ENCODE measurements around the gene KLF7. TPM values are rescaled to one million over a fixed set of nuclear protein-coding genes. Genes with fewer than 3 reads are reported as not detected.

The KLF7 gene
- total RNA-seq, 1 experiment from 2014 or later: 32.2 TPM

GRCh38 chr2:207205173-207205957 lies 39.6 kb upstream of the KLF7 start:
- Histone ChIP-seq H4K8ac (replicated peaks; ENCODE audit: insufficient read length, low read depth, low read length) (no peak overlapping the region), H2BK120ac (ENCODE audit: low read depth, low read length, poor library complexity, severe bottlenecking) (no peak overlapping the region), H2BK20ac (ENCODE audit: low read depth, low read length, poor library complexity, severe bottlenecking) (no peak overlapping the region), H2AFZ (ENCODE audit: low read length) (no peak overlapping the region), H2BK15ac (ENCODE audit: low read depth, low read length) (no peak overlapping the region), H3K14ac (ENCODE audit: insufficient read depth, low read length) (no peak overlapping the region), H3K4ac (ENCODE audit: low read depth, low read length) (no peak overlapping the region), H3K23ac (ENCODE audit: insufficient read length, low read depth, low read length) (no peak overlapping the region), H4K20me1 (ENCODE audit: control insufficient read depth, insufficient read depth, insufficient read length) (no peaks in the 10 kb centered on the region), H3K18ac (ENCODE audit: insufficient read length, low read depth, low read length) (no peak overlapping the region), H3K9me3 (ENCODE audit: control insufficient read depth, low read depth, low read length) (no peaks in the 10 kb centered on the region), H3K27ac (ENCODE audit: insufficient read length, low read depth, low read length) (no peak overlapping the region), H3K9ac (ENCODE audit: extremely low read depth, insufficient read length, low read length) (no peak overlapping the region), H3K79me2 (ENCODE audit: insufficient read depth, low read length) (no peaks in the 10 kb centered on the region), H3K79me1 (ENCODE audit: insufficient read depth, low read depth, low read length, poor library complexity, severe bottlenecking) (no peaks in the 10 kb centered on the region), H3T11ph (ENCODE audit: low read length) (no peak overlapping the region), H2BK5ac (ENCODE audit: insufficient read length, low read length) (no peak overlapping the region), H4K91ac (ENCODE audit: insufficient read length, low read depth, low read length) (no peak overlapping the region), H3K4me2 (ENCODE audit: insufficient read depth, insufficient read length, low read length) (no peak overlapping the region), H3K56ac (ENCODE audit: insufficient read length, low read depth, low read length) (no peak overlapping the region), H2AK5ac (ENCODE audit: insufficient read length, low read length) (no peak overlapping the region), H3K23me2 (ENCODE audit: insufficient read length, low read depth, low read length, poor library complexity, severe bottlenecking) (no peaks in the 10 kb centered on the region), H2BK12ac (ENCODE audit: insufficient read length, low read depth, low read length) (no peak overlapping the region), H3K27me3 (ENCODE audit: insufficient read depth, low read length) (no peaks in the 10 kb centered on the region), H4K5ac (ENCODE audit: insufficient read length, low read depth, low read length) (no peak overlapping the region), H3K4me1 (ENCODE audit: insufficient read depth, low read length) (no peaks in the 10 kb centered on the region)
- no peak overlapping the region for H3K4me3 Mint-ChIP-seq
- H3K4me1 Mint-ChIP-seq: peaks cover 9 to 26% of the 10 kb centered on the region in 2 experiments
- no peak for TF ChIP-seq CTCF (conservative IDR thresholded peaks at IDR 0.05)
- no peak for DNase-seq
- peaks cover 0 to 3% of the 10 kb centered on the region in 2 experiments; a peak in 1 of 5 replicates for H3K9me3 Mint-ChIP-seq
- H3K36me3 Mint-ChIP-seq (ENCODE audit: insufficient read depth in 1 of 3, low read depth in 3 of 3): no peaks in the 10 kb centered on the region
- H3K27ac Mint-ChIP-seq: no peak overlapping the region
- H3K27me3 Mint-ChIP-seq (ENCODE audit: low read depth): no peaks in the 10 kb centered on the region
